ENCODE results near the gene ZFYVE27. TPM values are rescaled to one million over a fixed set of nuclear protein-coding genes. Genes with fewer than 3 reads are reported as not detected.

The ZFYVE27 gene
- polyA plus RNA-seq, 6 donors from 2014 or later, result 34.0 to 51.3 (median 38.0) TPM

DNA sequence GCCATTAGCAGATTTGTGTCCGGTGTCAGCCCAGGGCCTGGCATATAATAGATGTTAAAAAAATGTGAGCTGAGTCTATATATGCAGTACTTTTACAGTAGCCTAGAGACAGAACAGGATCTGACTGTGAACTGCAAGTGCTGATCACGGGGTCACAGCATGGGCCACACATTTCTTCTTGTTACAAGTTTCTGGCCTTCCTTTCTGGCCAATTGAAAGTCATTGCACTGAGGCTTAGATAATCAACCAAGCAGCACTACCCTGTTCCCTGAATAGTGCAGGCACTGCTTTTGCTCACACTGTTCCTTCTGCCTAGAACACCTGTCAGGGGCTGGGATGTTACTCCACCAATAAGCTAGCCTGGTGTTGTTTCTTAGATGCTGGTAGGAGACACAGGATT lies 28.8 kb upstream of the ZFYVE27 start:
- H3K36me3 Mint-ChIP-seq, result peaks cover 0 to 5% of the 10 kb centered on the region in 2 donors
- ATAC-seq (ENCODE audit: low read depth in 2 of 2), result no peak
- no peaks in the 10 kb centered on the region for H3K9me3 Mint-ChIP-seq
- H3K4me1 Mint-ChIP-seq, result peaks cover 4 to 8% (median 6%) of the 10 kb centered on the region in 3 donors
- DNase-seq, result no peak
- H3K27ac Mint-ChIP-seq, result no peak overlapping the region
- H3K4me3 Mint-ChIP-seq, result no peak overlapping the region
- H3K27me3 Mint-ChIP-seq, result peaks cover 38 to 71% (median 41%) of the 10 kb centered on the region in 3 donors

DNA sequence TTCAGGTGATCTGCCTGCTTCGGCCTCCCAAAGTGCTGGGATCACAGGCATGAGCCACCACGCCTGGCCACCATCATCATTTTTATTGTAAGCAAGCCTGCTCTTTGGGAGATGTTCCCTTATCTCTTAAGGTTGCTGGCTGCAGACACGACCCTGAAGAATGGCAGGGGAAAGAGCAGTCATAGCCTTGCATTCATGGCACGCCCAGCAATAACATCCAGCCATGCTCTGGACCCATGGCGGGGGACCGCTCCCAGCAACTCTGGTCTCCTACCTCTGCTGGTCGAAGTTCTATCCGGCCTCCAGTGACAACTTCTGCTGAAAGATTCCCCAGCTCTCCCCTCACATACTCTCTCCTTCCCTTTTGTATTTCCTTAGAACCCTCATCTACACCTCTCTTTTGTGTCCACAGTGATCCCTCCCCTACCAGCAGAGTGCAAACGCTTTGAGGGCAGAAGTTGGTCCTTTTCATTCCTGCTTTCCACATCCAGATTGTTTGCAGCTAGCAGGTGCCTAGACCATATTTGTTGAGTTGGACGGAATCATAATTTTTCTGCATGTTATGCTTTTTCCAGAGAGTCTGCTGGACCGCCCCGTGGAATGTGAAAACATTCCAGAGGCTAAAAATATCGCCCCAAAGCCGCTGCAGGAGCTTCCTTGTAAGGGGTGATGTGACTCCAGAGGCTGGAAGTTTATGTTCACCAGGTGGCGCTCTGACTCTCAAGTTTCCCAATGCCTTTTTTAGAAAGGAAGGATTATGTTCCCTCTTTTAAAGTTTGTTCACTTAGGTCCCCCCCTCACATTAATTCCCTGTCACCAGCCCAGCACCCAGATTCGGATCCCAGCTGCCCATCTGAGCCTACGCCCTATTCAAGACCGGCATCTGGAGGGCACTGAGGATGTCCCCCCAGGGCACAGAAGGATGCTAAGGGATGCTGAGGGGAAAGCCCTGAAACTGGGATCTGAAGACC lies 27.7 kb upstream of the ZFYVE27 start:
- H3K4me3 Mint-ChIP-seq, result no peak overlapping the region
- H3K36me3 Mint-ChIP-seq, result peaks cover 0 to 1% of the 10 kb centered on the region in 2 donors
- peaks cover 8 to 13% (median 10%) of the 10 kb centered on the region in 3 donors for H3K4me1 Mint-ChIP-seq
- no peak for ATAC-seq (ENCODE audit: low read depth in 2 of 2)
- DNase-seq, result no peak
- H3K27me3 Mint-ChIP-seq, result peaks cover 35 to 67% (median 41%) of the 10 kb centered on the region in 3 donors
- H3K9me3 Mint-ChIP-seq, result no peaks in the 10 kb centered on the region
- H3K27ac Mint-ChIP-seq, result no peak overlapping the region

DNA sequence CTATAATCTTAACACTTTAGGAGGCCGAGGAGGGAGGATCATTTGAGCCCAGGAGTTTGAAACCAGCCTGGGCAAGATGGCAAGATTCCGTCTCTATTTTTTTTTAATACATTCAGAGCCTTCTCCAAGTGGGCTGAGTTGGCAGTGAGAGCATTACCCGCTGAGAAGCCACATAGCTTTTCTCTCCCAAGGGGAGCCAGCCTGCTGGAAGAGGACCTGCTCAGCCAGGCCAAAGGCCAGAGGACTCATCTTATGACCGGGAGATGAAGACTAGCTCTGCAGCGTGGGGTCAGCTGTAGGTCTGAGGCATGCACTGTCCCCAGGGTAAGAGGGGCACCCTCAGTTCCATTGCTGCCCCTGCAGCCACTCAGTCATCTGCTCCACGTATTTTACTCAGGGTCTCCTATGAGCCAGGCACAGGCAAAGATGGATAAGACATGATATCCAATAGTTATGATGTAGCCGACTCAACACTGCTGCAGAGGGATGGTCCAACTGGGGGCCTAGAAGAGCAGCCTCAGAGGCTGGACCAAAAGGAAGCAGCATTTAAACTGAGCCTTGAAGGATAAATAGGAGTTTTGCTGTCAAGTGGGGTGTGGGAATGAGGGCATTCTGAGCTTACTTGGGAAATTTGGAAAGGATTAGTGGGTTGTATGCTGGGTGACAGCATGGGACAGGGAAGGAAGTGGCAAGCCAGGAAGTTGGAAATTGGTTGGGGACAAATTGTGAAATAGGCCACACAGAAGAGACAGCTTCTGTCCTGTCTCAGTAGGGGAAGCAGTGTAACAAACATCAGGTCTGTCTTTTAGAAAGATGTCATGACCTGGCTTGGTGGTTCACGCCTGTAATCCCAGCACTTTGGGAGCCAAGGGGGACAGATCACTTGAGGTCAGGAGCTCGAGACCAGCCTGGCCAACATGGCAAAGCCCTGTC lies 25.0 kb upstream of the ZFYVE27 start:
- no peak for ATAC-seq (ENCODE audit: low read depth in 2 of 2)
- no peak for DNase-seq
- no peaks in the 10 kb centered on the region for H3K36me3 Mint-ChIP-seq
- peak overlapping the region in 7 of 8 donors; percentile 6 to 95 (median 60) for H3K4me3 Mint-ChIP-seq
- H3K27ac Mint-ChIP-seq, result peak overlapping the region in 3 of 6 donors; percentile 3 to 81 (median 57)
- H3K9me3 Mint-ChIP-seq, result no peaks in the 10 kb centered on the region
- peaks cover 8 to 19% (median 17%) of the 10 kb centered on the region in 3 donors for H3K4me1 Mint-ChIP-seq
- H3K27me3 Mint-ChIP-seq, result peaks cover 30 to 50% (median 40%) of the 10 kb centered on the region in 3 donors

DNA sequence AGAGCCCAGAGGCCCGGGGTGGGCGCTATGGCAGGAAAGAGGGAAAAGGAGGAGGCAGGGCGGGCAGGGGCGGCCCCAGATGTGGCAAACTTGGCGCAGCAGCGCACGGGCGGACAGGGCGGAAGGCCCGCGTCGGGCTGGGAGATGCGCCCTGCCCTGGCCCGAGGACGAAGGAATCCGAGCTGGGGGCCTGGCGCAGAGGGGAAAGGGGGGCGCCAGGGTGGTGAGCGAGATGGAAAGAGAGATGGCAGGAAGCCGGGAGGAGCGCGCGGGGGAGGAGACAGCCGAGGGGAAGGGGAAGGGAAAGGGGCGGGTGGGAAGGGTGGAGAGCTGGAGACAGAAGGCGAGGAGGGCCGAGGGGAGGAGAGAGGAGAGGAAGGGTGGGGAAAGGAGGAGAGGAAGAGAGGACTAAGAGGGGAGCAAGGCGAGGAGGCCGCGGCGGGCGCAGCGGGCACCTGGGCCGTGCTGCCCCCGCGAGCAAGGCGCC lies 23.5 kb upstream of the ZFYVE27 start, which contains the start of gene MARVELD1:
Gene MARVELD1, plus strand, starts transcription at position 392 of the 487 bp plus-strand sequence. CDS start 147 bp downstream, outside the sequence.
- H3K4me1 Mint-ChIP-seq, result peaks cover 8 to 19% (median 17%) of the 10 kb centered on the region in 3 donors
- ATAC-seq (ENCODE audit: low read depth in 2 of 2), result no peak

DNA sequence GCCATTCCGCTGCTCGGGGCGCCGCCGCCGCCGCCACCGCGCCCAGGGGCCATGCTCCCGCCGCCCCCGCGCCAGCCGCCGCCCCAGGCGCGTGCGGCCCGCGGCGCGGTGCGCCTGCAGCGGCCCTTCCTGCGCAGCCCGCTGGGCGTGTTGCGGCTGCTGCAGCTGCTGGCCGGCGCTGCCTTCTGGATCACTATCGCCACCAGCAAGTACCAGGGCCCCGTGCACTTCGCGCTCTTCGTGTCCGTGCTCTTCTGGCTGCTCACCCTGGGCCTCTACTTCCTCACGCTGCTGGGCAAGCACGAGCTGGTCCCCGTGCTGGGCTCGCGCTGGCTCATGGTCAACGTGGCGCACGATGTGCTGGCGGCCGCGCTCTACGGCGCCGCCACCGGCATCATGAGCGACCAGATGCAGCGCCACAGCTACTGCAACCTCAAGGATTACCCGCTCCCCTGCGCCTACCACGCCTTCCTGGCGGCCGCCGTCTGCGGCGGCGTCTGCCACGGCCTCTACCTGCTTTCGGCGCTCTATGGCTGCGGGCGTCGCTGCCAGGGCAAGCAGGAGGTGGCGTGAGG lies 23.0 kb upstream of the ZFYVE27 start:
- H3K9me3 Mint-ChIP-seq, result no peaks in the 10 kb centered on the region
- peak overlapping the region; percentile 81 to 99 (median 98) for H3K4me3 Mint-ChIP-seq
- H3K36me3 Mint-ChIP-seq, result no peaks in the 10 kb centered on the region
- ATAC-seq (ENCODE audit: low read depth in 2 of 2) (peak; percentile 78 to 85), DNase-seq (peak; percentile 54)
- H3K27ac Mint-ChIP-seq, result peak overlapping the region in 5 of 6 donors; percentile 69 to 98 (median 78)
- peaks cover 27 to 37% (median 31%) of the 10 kb centered on the region in 3 donors for H3K27me3 Mint-ChIP-seq
- H3K4me1 Mint-ChIP-seq, result peaks cover 8 to 19% (median 17%) of the 10 kb centered on the region in 3 donors

More for the DNA sequence above, 23.5 kb upstream of the ZFYVE27 start, which contains the start of gene MARVELD1:
- H3K27me3 Mint-ChIP-seq, result peaks cover 28 to 38% (median 36%) of the 10 kb centered on the region in 3 donors
- no peaks in the 10 kb centered on the region for H3K9me3 Mint-ChIP-seq
- peak within 1 kb of the TSS; percentile 81 to 99 (median 98) for H3K4me3 Mint-ChIP-seq
- no peak for DNase-seq
- H3K27ac Mint-ChIP-seq, result peak within 1 kb of the TSS in 5 of 6 donors; percentile 69 to 98 (median 78)
- no peaks in the 10 kb centered on the region for H3K36me3 Mint-ChIP-seq

DNA sequence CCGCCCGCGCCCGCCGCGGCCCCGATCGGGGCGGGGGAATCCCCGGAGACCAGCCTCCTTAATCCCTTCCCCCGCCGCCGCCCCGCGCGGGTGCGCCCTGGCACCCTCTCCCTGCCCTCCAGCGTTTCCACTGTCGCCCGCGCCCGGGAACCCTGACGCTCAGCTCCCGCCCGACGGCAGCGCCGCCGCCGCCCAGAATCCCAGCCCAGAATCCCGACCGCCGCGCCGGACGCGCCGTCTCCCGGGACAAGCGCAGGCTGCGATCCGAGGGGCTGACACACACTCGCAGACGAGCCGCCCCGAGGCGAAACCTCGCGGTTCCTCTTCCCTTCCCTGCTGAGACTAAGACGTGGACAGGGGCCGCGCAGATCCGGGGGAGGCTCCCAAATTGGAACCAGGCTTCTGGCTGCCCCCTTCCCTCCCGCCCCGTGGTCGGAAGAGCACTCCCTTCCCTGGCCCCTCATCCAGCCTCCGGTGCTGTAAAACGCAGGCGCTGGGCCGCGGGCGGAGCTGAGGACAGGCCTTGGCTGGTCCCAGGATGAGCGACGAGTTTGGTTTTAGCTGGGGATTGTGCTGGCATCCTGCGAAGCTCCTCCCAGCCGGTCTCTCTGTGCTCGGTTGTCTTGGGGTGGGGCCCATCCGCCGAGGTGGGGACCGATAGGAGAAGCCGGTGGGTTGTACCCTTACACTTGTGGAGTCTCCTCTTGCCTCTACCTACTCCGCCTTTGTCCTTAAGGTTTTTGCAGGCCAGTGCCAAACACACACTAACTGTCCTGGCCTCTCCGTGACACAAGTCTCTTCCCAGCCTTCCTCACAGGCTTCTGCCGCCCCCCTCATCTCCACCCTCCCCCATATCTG lies 22.3 kb upstream of the ZFYVE27 start:
- Mint-ChIP-seq H3K4me3 (peak overlapping the region; percentile 81 to 99 (median 98)), H3K27me3 (peaks cover 23 to 33% (median 24%) of the 10 kb centered on the region in 3 donors), H3K36me3 (no peaks in the 10 kb centered on the region), H3K9me3 (no peaks in the 10 kb centered on the region), H3K27ac (peak overlapping the region in 3 of 6 donors; percentile 21 to 78 (median 69)), H3K4me1 (peaks cover 8 to 19% (median 17%) of the 10 kb centered on the region in 3 donors)
- DNase-seq, result peak; percentile 43
- ATAC-seq (ENCODE audit: low read depth in 2 of 2), result peak; percentile 64 to 66

DNA sequence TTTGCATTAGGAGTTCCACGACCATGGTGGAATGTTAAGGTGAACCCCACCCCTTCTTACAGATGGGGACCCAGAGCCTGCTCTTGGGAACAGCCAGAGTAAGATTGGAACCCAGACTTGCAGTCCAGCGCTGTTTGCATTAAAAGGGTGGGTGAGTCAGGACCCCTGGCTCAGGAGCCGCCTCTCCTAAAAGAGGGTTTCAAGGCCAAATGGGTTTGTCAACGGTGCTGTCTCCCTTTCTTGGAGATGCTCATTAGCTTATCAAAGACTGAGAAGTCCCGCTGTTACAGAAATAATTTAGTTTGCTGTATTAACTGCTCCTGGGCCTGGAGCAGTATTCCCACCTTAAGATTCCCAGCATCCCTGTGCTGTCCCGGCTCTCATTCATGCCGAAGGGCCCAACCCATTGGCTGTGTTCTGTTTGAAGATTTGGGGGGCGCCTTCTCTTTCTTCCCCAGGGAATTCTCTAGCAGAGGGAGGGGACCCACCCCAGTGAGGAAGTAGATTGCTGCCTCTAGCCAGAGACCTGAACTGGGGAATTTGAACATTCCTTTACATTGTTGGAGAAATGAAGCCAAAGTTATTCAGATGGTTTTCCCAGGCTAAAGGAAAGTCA lies 21.6 kb upstream of the ZFYVE27 start:
- peaks cover 16 to 29% (median 24%) of the 10 kb centered on the region in 3 donors for H3K27me3 Mint-ChIP-seq
- DNase-seq, result no peak
- H3K4me3 Mint-ChIP-seq, result peak overlapping the region; percentile 81 to 99 (median 98)
- peak overlapping the region in 1 of 6 donors; percentile 21 for H3K27ac Mint-ChIP-seq
- H3K36me3 Mint-ChIP-seq, result no peaks in the 10 kb centered on the region
- H3K4me1 Mint-ChIP-seq, result peaks cover 8 to 19% (median 17%) of the 10 kb centered on the region in 3 donors
- H3K9me3 Mint-ChIP-seq, result no peaks in the 10 kb centered on the region
- ATAC-seq (ENCODE audit: low read depth in 2 of 2), result no peak

- Mint-ChIP-seq H3K27ac (no peak overlapping the region), H3K4me3 (no peak overlapping the region), H3K27me3 (peaks cover 10 to 19% (median 13%) of the 10 kb centered on the region in 3 donors), H3K9me3 (no peaks in the 10 kb centered on the region), H3K36me3 (no peaks in the 10 kb centered on the region), H3K4me1 (peaks cover 8 to 19% (median 17%) of the 10 kb centered on the region in 3 donors)
- ATAC-seq (ENCODE audit: low read depth in 2 of 2) (no peak), DNase-seq (no peak)
These were observed 19.3 kb upstream of the ZFYVE27 start for GRCh38 chr10:97717627-97718026.

DNA sequence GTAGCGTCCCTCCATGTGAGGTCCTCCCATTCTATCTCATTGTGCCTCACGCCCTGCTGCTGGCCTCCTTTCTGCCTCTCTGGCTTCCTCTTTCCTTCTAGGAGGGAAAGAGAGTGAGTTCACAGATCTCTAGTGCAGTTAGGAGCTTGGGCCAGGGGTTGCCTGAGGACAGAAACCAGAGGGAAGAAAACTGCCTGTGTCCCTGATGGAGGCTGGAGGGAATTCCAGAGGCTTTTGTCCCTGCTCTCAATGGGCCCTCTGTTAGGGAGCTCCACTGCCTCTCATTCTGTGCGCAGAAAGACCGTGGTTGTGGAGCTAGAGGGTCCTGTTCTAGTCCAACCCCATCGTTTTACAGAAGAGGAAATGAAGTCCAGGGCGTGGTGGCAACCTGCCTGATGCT lies 18.8 kb upstream of the ZFYVE27 start:
- Mint-ChIP-seq H3K9me3 (no peaks in the 10 kb centered on the region), H3K27ac (no peak overlapping the region), H3K36me3 (no peaks in the 10 kb centered on the region), H3K4me1 (peaks cover 4 to 15% (median 12%) of the 10 kb centered on the region in 3 donors), H3K4me3 (peak overlapping the region in 1 of 8 donors; percentile 33), H3K27me3 (peaks cover 5 to 14% (median 8%) of the 10 kb centered on the region in 3 donors)
- ATAC-seq (ENCODE audit: low read depth in 2 of 2), result no peak
- no peak for DNase-seq

DNA sequence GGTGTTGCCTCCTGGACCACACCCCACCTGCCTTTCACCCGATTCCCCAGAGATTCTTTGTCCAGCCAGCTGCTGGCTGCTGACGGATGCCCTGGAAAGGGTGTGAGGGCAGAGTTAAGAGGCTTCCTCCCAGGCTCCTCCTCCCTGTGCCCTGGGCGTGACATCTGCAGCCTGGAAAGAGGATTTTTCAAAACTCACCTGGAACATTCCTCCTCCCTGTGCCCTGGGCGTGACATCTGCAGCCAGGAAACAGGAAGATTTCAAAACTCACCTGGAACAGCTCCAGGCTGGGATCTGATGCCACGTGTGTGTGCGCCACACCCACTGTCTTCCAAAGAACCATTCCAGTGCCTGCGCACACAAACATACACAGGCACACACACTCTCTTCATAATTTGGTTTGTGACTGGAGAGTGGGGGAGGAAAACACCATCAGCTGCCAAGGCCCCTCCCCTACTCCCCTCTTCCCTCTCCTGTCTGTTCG lies 18.2 kb upstream of the ZFYVE27 start:
- Mint-ChIP-seq H3K4me3 (no peak overlapping the region), H3K36me3 (no peaks in the 10 kb centered on the region), H3K27me3 (peaks cover 5 to 14% (median 6%) of the 10 kb centered on the region in 3 donors), H3K4me1 (peaks cover 4 to 11% (median 10%) of the 10 kb centered on the region in 3 donors), H3K27ac (no peak overlapping the region), H3K9me3 (no peaks in the 10 kb centered on the region)
- ATAC-seq (ENCODE audit: low read depth in 2 of 2) (no peak), DNase-seq (no peak)

DNA sequence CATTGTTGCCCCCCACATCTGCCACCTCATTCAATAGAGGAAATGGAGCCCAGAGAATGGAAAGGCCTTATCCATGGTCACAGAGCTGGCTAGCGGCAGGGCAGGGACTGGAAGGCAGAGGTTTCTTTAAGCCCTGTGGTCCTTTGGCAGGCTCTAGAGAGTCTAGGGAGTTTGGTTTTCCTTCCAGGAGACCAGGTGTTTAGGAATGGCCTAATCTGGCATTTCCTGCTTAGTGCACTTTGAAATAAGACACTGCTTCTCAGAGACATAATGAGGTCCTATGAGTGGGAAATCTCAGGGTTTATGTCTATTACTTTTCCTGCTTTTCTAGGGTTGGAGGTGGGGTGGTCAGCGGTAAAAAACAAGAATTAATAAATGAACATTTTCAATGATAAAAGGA lies 17.3 kb upstream of the ZFYVE27 start:
- H3K36me3 Mint-ChIP-seq, result no peaks in the 10 kb centered on the region
- H3K4me3 Mint-ChIP-seq, result no peak overlapping the region
- DNase-seq, result no peak
- H3K27ac Mint-ChIP-seq, result no peak overlapping the region
- no peaks in the 10 kb centered on the region for H3K9me3 Mint-ChIP-seq
- no peak for ATAC-seq (ENCODE audit: low read depth in 2 of 2)
- peaks cover 0 to 9% (median under 1%) of the 10 kb centered on the region in 3 donors for H3K4me1 Mint-ChIP-seq
- H3K27me3 Mint-ChIP-seq, result peaks cover 3 to 14% (median 5%) of the 10 kb centered on the region in 3 donors

All from naive B cell (primary cell).